ENCODE results near the gene INPP4A. TPM values are rescaled to one million over a fixed set of nuclear protein-coding genes. Genes with fewer than 3 reads are reported as not detected.

Gene INPP4A
- total RNA-seq, 4 donors from 2014 or later = 30.7 to 58.9 (median 39.4) TPM

- DNase-seq (ENCODE audit: extremely low spot score) = no peak
Measured at GRCh38 chr2:98476192-98476868, 31.7 kb downstream of the INPP4A start.

GRCh38 chr2:98477036-98477435, 32.4 kb downstream of the INPP4A start:
- Histone ChIP-seq H3K27ac (replicated peaks in 1 of 4) (no peak overlapping the region), H3K4me1 (peaks cover 75 to 100% (median 87%) of the 10 kb centered on the region in 4 donors), H3K4me3 (no peak overlapping the region), H3K27me3 (no peaks in the 10 kb centered on the region), H3K36me3 (no peaks in the 10 kb centered on the region), H3K9me3 (no peaks in the 10 kb centered on the region)
- DNase-seq (ENCODE audit: extremely low spot score) = no peak
- intact Hi-C loops (cut with DNase I) = no loop called here
- 96% methylated on average over 7 of the region's 10 CpGs for WGBS
- no peak for TF ChIP-seq EP300 (IDR thresholded peaks at IDR 0.05)
- no peak for TF ChIP-seq POLR2A (IDR thresholded peaks at IDR 0.05; ENCODE audit: low read depth)
- TF ChIP-seq CTCF (IDR thresholded peaks at IDR 0.05) = no peak
- TF ChIP-seq POLR2AphosphoS5 (IDR thresholded peaks at IDR 0.05) = no peak

More at GRCh38 chr2:98476192-98476868, 31.7 kb downstream of the INPP4A start:
- no peak overlapping the region for H3K4me3 ChIP-seq
- H3K27me3 ChIP-seq = no peaks in the 10 kb centered on the region
- no peaks in the 10 kb centered on the region for H3K36me3 ChIP-seq
- no peak overlapping the region for H3K27ac ChIP-seq (replicated peaks in 1 of 4)
- WGBS = 84% methylated on average over 9 of the region's 9 CpGs
- intact Hi-C loops (cut with DNase I) = no loop called here
- H3K4me1 ChIP-seq = peaks cover 81 to 100% (median 88%) of the 10 kb centered on the region in 4 donors
- no peaks in the 10 kb centered on the region for H3K9me3 ChIP-seq
- no peak for TF ChIP-seq CTCF (IDR thresholded peaks at IDR 0.05)
- no peak for TF ChIP-seq POLR2A (IDR thresholded peaks at IDR 0.05; ENCODE audit: low read depth)

GRCh38 chr2:98477506-98477905, 32.8 kb downstream of the INPP4A start:
- intact Hi-C loops (cut with DNase I) = no loop called here
- TF ChIP-seq EP300 (IDR thresholded peaks at IDR 0.05) (no peak), POLR2AphosphoS5 (IDR thresholded peaks at IDR 0.05) (no peak), CTCF (IDR thresholded peaks at IDR 0.05) (no peak), POLR2A (IDR thresholded peaks at IDR 0.05; ENCODE audit: low read depth) (no peak)
- H3K27me3 ChIP-seq = no peaks in the 10 kb centered on the region
- no peak overlapping the region for H3K4me3 ChIP-seq
- peaks cover 71 to 100% (median 87%) of the 10 kb centered on the region in 4 donors for H3K4me1 ChIP-seq
- H3K9me3 ChIP-seq = no peaks in the 10 kb centered on the region
- no peak for DNase-seq (ENCODE audit: extremely low spot score)
- 98% methylated on average over 5 of the region's 5 CpGs for WGBS
- H3K36me3 ChIP-seq = no peaks in the 10 kb centered on the region
- H3K27ac ChIP-seq (replicated peaks in 1 of 4) = peak overlapping the region in 2 of 4 donors; percentile 13 to 32

- TF ChIP-seq EP300 (IDR thresholded peaks at IDR 0.05) (no peak), POLR2A (IDR thresholded peaks at IDR 0.05; ENCODE audit: low read depth) (no peak), POLR2AphosphoS5 (IDR thresholded peaks at IDR 0.05) (no peak), CTCF (IDR thresholded peaks at IDR 0.05) (no peak)
- peak overlapping the region in 2 of 4 donors; percentile 13 to 23 for H3K27ac ChIP-seq (replicated peaks in 1 of 4)
Measured at GRCh38 chr2:98478088-98478551, 33.5 kb downstream of the INPP4A start.

More at GRCh38 chr2:98478088-98478551, 33.5 kb downstream of the INPP4A start:
- Histone ChIP-seq H3K36me3 (no peaks in the 10 kb centered on the region), H3K9me3 (no peaks in the 10 kb centered on the region), H3K4me3 (no peak overlapping the region), H3K27me3 (no peaks in the 10 kb centered on the region), H3K4me1 (peaks cover 69 to 99% (median 82%) of the 10 kb centered on the region in 4 donors)
- DNase-seq (ENCODE audit: extremely low spot score) = no peak
- intact Hi-C loops (cut with DNase I) = no loop called here
- 75% methylated on average over 7 of the region's 8 CpGs for WGBS
